Pancreas (tissue), 10 donors: ENCODE results near the gene BLCAP. TPM values are rescaled to one million over a fixed set of nuclear protein-coding genes. Genes with fewer than 3 reads are reported as not detected.
"Not testable (repeated sequence)": the region's sequence is repeated elsewhere in the genome, so short reads cannot be mapped to it uniquely, and the experiment has no call there.

Experiments used
- ATAC-seq, 4 donors: fragments of 200-7000 bp; cut with Tn5 transposase; one replicate each; pipeline versions ENCODE4 v1.8.0 to v1.9.1; 2020; ENCODE audit warnings: mild to moderate bottlenecking in 4 of 4, moderate library complexity in 4 of 4
- DNase-seq, 6 donors: peaks; one replicate each; pipeline ENCODE4 v3.0.0-alpha.2; 2020
- FAIRE-seq: peaks from 2 replicates; lab custom pipeline; 2012; peaks lifted over from hg19 to GRCh38; lab: Jason Lieb, UNC
- H3K27ac ChIP-seq, 4 donors: fragments of 200-600 bp; sonication (generic); 1 replicate in 3 of 4; 2 replicates in 1 of 4; pipeline versions ENCODE4 v1.5.0 to v1.8.0; 2020
- H3K27me3 ChIP-seq, 4 donors: fragments of 200-600 bp; one replicate each; pipeline ENCODE4 v1.8.0; 2021
- H3K36me3 ChIP-seq, 3 donors: fragments of 200-600 bp; sonication (generic) in 1 of 3; one replicate each; pipeline versions ENCODE4 v1.5.0 to v1.8.0; 2020 to 2021
- H3K4me1 ChIP-seq, 3 donors: fragments of 200-600 bp; one replicate each; pipeline ENCODE4 v1.8.0; 2021
- H3K4me3 ChIP-seq, 4 donors: fragments of 200-600 bp; sonication (generic) in 2 of 4; one replicate each; pipeline versions ENCODE4 v1.5.0 to v1.8.0; 2020 to 2021
- H3K9me3 ChIP-seq, 4 donors: fragments of 200-600 bp; one replicate each; pipeline ENCODE4 v1.8.0; 2021
- WGBS, 2 donors: extraction: QIAGEN DNeasy Blood & Tissue Kit; methylation state at CpG; one replicate each; pipeline ENCODE4 v1.1.7; 2013; 5-methylcytosine and 5-hydroxymethylcytosine counted together
- intact Hi-C, 3 donors: fragments of 100-400 bp; cut with DNase I; formaldehyde crosslinking; loops; one replicate each; pipeline versions ENCODE4 v1.11.1 to v1.14.2; 2022
- polyA plus RNA-seq, 2 donors: library from polyadenylated mRNA; stranded (reverse); fragments of 200-250 nt; gene quantifications; one replicate each; pipeline ENCODE4 v1.2.3, GENCODE V29; 2013
- total RNA-seq, 6 donors: library from RNA; stranded (reverse); fragmentation: NEBNext Ultra II Directional in 4 of 6; extraction: Animal tissue kit (Norgen Biotek cat#: 25700) in 4 of 6; gene quantifications; one replicate each; pipeline versions ENCODE4 v1.2.1 to v1.2.4, GENCODE V29; 2021 to 2023
- TF ChIP-seq, protein P1 (sequence below), 4 donors: fragments of 200-600 bp; sonication (generic) in 3 of 4; IDR thresholded peaks; one replicate each; pipeline versions ENCODE4 v1.5.0 to v1.8.0; 2021; ENCODE audit warnings: antibody characterized with exemption in 4 of 4
- donor health status: healthy with polysubstance abuse.
- donor health status: DM: no; HTN: no; CAD: no; lungs with moderate emphysema.
- donor health status: DM: no; HTN: no; CAD: no.
- donor health status: control.
- donor health status: control.
- donor health status: Bipolar disorder and iron deficiency.
- donor health status: DM: yes; HTN: yes; CAD: no.
- donor health status: DM: no; HTN: no; CAD: no.
- donor health status: DM: no; HTN: no; CAD: no.
- donor health status: DM: yes; HTN: yes; CAD: no.

The BLCAP gene
- total and polyA plus RNA-seq, 8 donors = 14.6 to 35.3 (median 19.0) TPM

DNA sequence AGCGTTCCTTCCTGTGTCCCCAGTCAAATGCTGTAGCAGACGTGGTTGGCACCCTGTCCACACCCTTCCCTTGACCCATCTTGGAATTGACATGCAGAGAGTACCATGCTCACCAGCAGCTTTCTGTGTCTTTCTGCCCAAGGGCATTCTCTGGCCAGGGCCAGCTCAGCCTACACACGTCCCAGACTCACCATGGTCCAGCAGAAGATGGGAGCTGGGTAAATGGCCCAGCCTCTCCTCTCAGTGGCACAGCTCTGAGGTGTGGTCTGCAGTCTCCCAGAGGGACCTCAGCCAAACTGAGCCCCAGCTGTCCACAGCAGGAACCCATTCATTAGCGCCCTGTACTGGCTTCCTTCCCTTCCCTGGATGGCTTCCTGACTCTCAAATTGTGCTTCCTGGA, 31.1 kb upstream of the BLCAP start:
- DNase-seq (no peak), FAIRE-seq (no peak), ATAC-seq (no peak)
- no peaks in the 10 kb centered on the region for H3K9me3 ChIP-seq
- H3K27ac ChIP-seq = no peak overlapping the region
- H3K27me3 ChIP-seq = peaks cover 0 to 3% (median 0%) of the 10 kb centered on the region in 4 donors
- intact Hi-C loops = no loop called here
- TF ChIP-seq, protein P1, sequence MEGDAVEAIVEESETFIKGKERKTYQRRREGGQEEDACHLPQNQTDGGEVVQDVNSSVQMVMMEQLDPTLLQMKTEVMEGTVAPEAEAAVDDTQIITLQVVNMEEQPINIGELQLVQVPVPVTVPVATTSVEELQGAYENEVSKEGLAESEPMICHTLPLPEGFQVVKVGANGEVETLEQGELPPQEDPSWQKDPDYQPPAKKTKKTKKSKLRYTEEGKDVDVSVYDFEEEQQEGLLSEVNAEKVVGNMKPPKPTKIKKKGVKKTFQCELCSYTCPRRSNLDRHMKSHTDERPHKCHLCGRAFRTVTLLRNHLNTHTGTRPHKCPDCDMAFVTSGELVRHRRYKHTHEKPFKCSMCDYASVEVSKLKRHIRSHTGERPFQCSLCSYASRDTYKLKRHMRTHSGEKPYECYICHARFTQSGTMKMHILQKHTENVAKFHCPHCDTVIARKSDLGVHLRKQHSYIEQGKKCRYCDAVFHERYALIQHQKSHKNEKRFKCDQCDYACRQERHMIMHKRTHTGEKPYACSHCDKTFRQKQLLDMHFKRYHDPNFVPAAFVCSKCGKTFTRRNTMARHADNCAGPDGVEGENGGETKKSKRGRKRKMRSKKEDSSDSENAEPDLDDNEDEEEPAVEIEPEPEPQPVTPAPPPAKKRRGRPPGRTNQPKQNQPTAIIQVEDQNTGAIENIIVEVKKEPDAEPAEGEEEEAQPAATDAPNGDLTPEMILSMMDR (IDR thresholded peaks at IDR 0.05) = no peak
- H3K4me3 ChIP-seq = no peak overlapping the region
- H3K4me1 ChIP-seq = no peaks in the 10 kb centered on the region
- no peaks in the 10 kb centered on the region for H3K36me3 ChIP-seq
- WGBS, 2 donors = 68 to 77% methylated on average over 4 of the region's 4 CpGs

DNA sequence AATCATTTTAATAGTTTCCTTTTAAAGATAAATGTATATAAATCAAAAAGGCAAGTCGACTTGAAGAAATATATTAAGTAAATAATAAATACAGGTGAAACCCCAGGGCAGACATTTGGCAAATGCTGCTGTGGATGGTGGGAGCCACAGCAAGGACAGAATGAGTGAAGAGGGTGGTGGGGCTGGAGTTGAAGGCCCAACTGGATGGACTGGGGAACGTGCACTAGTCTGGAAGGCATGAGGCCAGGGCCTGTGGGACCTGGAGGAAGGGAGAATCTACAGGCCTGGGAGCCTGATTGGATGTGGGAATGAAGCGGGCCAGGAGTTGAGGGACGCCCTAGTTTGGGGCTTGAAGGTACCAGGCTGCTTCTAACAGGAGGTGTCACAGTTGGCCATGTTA, 30.6 kb upstream of the BLCAP start:
- intact Hi-C loops = no loop called here
- Histone ChIP-seq H3K9me3 (no peaks in the 10 kb centered on the region), H3K27me3 (no peaks in the 10 kb centered on the region), H3K27ac (no peak overlapping the region), H3K4me3 (no peak overlapping the region), H3K4me1 (no peaks in the 10 kb centered on the region), H3K36me3 (no peaks in the 10 kb centered on the region)
- ATAC-seq = no peak
- no peak for DNase-seq
- TF ChIP-seq, protein P1 (IDR thresholded peaks at IDR 0.05) = no peak
- FAIRE-seq = no peak
- 69 to 75% methylated on average over 4 of the region's 4 CpGs for WGBS, 2 donors

DNA sequence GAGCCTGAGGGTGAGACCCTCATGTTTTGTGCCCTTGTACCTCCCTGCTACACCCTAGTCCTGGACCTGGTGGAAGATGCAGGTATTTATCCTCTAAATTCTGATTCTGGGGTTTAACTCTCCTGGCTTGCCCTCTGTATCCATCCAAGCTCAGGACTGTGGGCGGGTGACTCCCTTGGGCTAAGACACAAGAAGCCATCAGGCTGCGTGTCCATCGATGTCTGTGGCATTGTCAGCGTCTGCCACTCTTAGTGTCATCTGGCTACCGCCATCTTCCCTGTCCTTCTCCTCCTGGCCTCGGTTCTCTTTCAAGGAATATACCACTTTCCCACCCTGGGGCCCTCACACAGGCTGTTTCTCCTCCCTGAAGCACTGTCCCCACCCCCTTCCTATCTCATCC, 28.9 kb upstream of the BLCAP start:
- Histone ChIP-seq H3K9me3 (no peaks in the 10 kb centered on the region), H3K4me1 (no peaks in the 10 kb centered on the region), H3K4me3 (no peak overlapping the region), H3K27me3 (no peaks in the 10 kb centered on the region), H3K27ac (no peak overlapping the region), H3K36me3 (no peaks in the 10 kb centered on the region)
- TF ChIP-seq, protein P1 (IDR thresholded peaks at IDR 0.05) = no peak
- 71 to 86% methylated on average over 6 of the region's 6 CpGs for WGBS, 2 donors
- FAIRE-seq (no peak), ATAC-seq (no peak), DNase-seq (no peak)
- intact Hi-C loops = no loop called here

DNA sequence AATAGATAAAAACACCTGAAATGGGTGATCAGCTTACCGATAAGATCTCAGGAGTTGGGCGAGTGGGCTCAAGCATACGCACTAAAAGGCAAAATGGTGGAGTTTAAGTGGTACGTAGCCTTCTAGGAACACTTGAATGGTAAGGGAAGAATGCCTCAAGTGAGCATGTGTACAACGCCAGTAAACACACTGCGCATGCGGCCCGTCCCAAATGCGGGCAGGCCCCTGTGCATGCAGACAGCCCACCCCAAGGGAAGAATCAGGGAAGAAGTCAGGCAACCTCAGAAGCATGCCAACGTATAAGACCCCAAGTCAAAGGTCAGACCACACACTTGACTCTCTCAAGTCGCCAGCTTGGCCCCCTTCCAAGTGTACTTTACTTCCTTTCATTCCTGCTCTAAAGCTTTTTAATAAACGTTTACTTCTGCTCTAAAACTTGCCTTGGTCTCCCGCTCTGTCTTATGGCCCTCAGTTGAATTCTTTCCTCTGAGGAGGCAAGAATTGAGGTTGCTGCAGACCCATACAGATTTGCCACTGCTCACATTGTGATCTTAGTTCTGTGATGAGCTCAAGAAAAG, 27.1 kb upstream of the BLCAP start:
- intact Hi-C loops, H3K4me3 ChIP-seq, H3K27ac ChIP-seq, H3K36me3 ChIP-seq, DNase-seq, H3K27me3 ChIP-seq, H3K9me3 ChIP-seq, ATAC-seq, FAIRE-seq, H3K4me1 ChIP-seq: not testable (repeated sequence)
- WGBS, 2 donors = 71 to 74% methylated on average over 13 of the region's 13 CpGs

DNA sequence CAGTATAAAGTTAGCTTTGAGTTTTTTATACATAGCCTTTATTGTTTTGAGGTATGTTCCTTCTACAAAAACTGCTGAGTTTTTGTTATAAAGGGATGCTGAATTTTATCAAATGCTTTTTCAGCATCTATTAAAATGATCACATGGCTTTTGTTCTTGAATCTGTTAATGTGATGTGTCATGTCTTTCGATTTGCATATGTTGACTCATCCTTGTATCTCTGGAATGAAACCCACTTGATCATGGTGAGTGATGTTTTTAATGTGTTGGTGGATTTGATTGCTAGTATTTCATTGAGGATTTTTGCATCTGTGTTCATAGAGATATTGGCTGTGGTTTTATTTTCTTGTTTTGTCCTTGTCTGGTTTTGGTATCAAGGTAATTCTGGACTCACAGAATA, 24.7 kb upstream of the BLCAP start:
- no peaks in the 10 kb centered on the region for H3K36me3 ChIP-seq
- TF ChIP-seq, protein P1 (IDR thresholded peaks at IDR 0.05) = no peak
- no peaks in the 10 kb centered on the region for H3K4me1 ChIP-seq
- DNase-seq (no peak), ATAC-seq (no peak), FAIRE-seq (no peak)
- H3K27me3 ChIP-seq = no peaks in the 10 kb centered on the region
- intact Hi-C loops = no loop called here
- WGBS, 2 donors = 59 to 67% methylated on average over 1 of the region's 1 CpG
- no peaks in the 10 kb centered on the region for H3K9me3 ChIP-seq
- H3K27ac ChIP-seq = no peak overlapping the region
- no peak overlapping the region for H3K4me3 ChIP-seq

DNA sequence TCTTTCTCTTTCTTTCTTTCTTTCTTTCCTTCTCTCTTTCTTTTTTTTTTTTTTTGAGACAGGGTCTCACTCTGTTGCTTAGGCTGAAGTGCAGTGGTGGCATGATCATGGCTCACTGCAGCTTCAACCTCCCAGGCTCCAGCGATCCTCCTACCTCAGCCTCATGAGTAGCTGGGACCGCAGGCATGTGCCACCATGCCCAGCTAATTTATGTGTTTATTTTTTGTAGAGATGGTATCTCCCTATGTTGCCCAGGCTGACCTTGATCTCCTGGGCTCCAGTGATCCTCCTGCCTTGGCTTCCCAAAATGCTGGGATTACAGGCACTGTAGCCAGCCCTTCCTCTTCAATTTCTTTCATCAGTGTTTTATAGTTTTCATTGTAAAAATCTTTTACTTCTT, 24.0 kb upstream of the BLCAP start:
- FAIRE-seq, H3K27me3 ChIP-seq, intact Hi-C loops, ATAC-seq, H3K4me3 ChIP-seq, DNase-seq, H3K4me1 ChIP-seq, H3K36me3 ChIP-seq, H3K27ac ChIP-seq, H3K9me3 ChIP-seq: not testable (repeated sequence)
- 78 to 84% methylated on average over 2 of the region's 2 CpGs for WGBS, 2 donors

DNA sequence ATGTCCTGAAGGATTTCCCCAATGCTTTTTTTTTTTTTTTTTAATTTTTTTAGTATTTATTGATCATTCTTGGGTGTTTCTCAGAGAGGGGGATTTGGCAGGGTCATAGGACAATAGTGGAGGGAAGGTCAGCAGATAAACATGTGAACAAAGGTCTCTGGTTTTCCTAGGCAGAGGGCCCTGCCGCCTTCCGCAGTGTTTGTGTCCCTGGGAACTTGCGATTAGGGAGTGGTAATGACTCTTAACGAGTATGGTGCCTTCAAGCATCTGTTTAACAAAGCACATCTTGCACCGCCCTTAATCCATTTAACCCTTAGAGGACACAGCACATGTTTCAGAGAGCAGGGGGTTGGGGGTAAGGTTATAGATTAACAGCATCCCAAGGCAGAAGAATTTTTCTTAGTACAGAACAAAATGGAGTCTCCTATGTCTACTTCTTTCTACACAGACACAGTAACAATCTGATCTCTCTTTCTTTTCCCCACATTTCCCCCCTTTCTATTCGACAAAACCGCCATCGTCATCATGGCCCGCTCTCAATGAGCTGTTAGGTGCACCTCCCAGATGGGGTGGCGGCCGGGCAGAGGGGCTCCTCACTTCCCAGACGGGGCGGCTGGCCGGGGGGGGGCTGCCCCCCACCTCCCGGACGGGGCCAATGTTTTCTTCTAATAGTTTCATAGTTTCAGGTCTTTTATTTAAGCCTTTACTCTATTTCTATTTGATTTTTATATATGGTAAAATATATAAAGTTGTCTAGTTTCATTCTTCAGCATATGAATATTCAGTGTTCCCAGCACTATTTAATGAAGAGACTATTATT, 22.6 kb upstream of the BLCAP start:
- H3K4me1 ChIP-seq, H3K9me3 ChIP-seq, H3K27ac ChIP-seq, intact Hi-C loops, FAIRE-seq, DNase-seq, H3K36me3 ChIP-seq, ATAC-seq, H3K4me3 ChIP-seq, H3K27me3 ChIP-seq: not testable (repeated sequence)
- 51 to 56% methylated on average over 16 of the region's 16 CpGs for WGBS, 2 donors
